AG09319 (cell line): ENCODE results near the gene USH1G.
"Not testable (repeated sequence)": the region's sequence is repeated elsewhere in the genome, so short reads cannot be mapped to it uniquely, and the experiment has no call there.

Source experiments
- DNase-seq: peaks from one replicate; pipeline ENCODE4 v3.0.0-alpha.2; 2010; ENCODE audit warnings: low read depth; ENCODE audit errors: extremely low read depth
- TF ChIP-seq, protein P1 (sequence below): IDR thresholded peaks from 2 replicates; pipeline ENCODE4 v1.5.1; 2011; ENCODE audit warnings: low read depth, mild to moderate bottlenecking, inconsistent platforms, low read length, moderate library complexity

The USH1G gene

DNA sequence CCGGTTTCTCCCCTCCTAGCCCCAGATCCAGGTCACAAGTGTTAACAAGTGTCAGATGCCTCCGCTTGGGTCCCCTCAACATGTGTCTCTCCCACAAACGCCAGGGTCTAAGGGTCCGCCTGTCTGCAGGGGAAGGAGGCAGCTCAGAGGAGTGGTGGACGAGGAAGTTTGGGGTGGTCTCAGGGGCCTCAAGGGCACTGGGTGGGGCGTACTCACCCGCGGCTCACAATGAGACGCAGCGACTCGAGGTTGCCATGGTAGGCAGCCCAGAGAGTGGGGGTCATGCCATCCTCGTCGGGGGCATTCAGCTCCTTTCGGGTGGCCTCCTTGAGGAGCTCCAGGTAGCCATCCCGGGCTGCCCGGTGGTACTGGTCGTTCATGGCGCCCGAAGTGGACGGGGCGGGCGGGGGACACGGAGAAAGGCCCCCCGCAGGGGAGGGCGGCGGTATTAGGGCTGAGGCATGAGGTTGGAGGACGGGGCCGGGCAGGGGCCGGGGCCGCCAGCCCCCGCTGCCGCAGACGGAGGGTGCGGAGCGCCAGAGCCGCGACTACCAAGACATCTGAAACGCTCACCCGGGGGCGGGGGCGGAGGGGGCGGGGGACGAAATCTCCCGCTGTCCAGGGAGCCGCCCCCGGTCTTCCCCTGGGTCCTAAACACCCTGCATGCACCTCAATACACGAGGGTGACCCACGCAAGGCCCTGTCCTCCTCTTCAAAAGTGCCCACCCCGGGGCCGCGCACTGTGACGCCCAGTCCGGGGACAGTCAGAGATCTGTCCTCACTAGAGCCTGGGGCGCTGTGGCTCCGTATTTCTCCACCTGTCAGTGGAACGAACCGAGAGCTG is at the start of gene USH1G:
TSS of gene USH1G (minus strand) at position 562 of the 844 bp plus-strand sequence. CDS start at position 380, 182 bp downstream.
- TF ChIP-seq, protein P1, sequence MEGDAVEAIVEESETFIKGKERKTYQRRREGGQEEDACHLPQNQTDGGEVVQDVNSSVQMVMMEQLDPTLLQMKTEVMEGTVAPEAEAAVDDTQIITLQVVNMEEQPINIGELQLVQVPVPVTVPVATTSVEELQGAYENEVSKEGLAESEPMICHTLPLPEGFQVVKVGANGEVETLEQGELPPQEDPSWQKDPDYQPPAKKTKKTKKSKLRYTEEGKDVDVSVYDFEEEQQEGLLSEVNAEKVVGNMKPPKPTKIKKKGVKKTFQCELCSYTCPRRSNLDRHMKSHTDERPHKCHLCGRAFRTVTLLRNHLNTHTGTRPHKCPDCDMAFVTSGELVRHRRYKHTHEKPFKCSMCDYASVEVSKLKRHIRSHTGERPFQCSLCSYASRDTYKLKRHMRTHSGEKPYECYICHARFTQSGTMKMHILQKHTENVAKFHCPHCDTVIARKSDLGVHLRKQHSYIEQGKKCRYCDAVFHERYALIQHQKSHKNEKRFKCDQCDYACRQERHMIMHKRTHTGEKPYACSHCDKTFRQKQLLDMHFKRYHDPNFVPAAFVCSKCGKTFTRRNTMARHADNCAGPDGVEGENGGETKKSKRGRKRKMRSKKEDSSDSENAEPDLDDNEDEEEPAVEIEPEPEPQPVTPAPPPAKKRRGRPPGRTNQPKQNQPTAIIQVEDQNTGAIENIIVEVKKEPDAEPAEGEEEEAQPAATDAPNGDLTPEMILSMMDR = no peak
- DNase-seq = no peak

DNA sequence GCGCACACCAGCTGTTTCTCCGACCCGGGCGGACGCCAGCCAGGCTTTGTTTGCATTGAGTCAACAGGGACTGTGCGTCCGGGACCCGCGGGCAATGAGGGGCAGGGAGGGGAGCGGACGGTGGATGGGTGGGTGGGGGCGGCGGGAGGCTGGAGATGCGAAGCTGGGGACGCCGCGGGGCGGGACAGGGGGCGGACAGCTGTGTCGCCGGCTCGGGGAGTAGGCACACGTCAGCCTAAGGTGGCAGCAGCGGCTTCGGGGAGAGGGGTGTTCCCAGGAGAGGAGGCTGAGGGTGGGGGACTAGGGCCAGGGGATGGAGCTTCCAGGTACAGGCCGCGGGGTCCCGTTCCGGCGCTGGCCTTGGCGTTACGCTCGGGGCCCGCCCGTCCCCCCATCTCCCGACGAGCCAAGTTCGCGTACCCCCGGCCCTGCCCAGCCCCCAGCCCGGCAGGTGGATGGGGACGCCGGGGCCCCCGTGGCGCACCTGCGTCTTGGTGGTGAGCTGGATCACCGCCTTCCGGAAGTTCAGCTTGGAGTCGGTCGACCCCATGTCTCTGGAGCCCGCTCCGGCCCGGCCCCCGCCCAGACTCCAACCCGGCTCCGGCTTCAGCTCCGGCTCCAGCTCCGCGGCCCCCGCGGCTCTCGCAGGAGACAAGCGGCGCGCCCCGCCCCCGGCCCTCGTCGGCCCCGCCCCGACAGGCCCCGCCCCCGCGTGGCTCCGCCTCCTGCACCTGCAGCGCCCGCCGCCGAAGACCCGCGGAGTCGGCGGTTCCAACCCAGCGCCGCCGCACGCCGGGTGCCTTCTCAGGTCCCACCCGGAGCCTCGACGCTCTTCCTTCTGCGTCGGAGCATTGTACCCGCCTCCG is 49.3 kb upstream of the USH1G start, which contains the start of gene HID1:
TSS of gene HID1 (minus strand) at position 653 of the 866 bp plus-strand sequence. CDS start at position 550, 103 bp downstream.
- TF ChIP-seq, protein P1 = no peak
- no peak for DNase-seq

DNA sequence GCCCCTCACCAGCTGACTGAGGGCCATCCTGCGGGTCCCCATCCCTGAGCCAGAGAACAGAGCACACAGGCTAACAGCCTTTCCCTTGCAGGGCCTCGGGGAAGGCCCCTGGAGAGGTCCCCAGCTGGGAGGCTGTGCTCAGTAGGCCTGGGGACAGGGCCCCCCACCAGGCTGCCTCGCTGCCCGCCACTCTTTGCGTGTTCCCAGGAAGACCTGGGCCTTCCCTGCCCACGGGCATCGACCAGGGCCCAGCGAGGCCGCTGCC is 48.7 kb upstream of the USH1G start:
- TF ChIP-seq, protein P1 = no peak
- no peak for DNase-seq

DNA sequence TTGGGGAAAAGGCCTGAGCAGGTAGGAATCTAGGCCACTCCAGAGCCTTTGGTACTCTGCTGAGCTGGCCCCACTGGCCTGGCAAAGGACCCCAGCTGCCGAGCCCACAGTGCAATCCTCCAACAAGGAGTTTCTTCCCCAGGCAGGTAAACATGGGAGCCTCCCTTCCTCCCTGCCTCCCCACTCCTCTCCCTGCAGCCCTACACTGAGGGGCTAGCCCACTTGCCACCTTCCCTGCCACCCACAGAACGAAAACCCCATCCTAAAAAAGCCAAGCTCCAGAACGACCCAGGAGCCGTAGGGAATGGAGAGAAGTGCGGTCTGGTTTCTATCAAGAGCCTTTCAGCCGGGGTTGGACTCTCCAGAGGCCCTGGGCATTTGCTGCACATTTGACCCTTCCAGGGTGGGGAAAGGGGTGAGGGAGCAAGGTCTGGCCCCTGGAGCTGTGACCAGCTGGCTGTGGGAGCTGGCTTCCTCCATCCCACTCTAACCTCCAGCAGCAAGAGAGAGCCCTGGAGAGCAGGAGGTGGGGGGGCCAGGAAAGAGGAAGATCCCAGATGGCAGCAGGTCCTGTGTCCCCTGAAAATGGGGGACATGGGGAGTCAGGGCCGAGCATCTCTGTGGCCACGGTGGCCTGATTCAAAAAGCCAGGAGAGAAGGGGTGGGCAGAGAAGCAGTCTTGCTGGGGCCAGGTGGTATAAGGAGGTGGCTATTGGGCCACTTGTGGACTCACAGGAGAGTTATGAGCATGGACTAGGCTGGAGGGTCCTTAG is 48.2 kb upstream of the USH1G start:
- TF ChIP-seq, protein P1 = no peak
- DNase-seq = no peak

DNA sequence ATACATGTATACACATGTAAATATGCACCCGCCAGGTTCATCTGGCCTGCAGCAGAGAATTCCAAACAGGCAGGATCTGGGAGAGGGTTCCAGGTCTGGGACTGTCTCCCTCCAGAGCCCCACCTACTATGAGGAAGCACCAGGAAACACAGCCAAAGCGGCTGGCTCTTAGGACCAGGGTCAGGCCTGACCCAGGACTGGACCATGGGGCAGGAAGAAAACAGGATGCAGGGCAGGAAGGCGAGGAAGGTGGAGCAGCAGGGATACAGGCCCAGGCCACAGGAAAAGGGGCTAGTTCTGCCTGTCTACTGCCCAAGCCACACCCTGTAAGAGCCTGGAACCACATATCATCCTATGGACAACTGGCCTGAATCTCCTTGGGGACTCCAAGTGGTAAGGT is 47.3 kb upstream of the USH1G start:
- TF ChIP-seq, protein P1 = no peak
- no peak for DNase-seq

DNA sequence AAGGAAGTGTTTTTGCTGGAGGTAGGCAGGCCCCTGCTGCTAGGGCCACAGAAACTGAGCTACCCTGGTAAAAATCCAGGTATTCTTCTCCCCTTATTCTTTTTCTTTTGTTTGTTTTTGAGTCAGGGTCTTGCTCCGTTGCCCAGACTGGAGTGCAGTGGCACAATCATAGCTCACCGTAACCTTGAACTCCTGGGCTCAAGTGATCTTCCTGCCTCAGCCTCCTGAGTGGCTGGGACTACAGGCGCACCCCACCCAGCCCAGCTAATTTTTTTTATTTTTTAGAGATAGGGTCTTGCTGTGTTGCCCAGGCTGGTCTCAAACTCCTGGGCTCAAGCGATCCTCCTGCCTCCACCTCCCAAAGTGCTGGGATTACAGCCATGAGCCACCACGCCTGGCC is 46.4 kb upstream of the USH1G start:
- DNase-seq = not testable (repeated sequence)

DNA sequence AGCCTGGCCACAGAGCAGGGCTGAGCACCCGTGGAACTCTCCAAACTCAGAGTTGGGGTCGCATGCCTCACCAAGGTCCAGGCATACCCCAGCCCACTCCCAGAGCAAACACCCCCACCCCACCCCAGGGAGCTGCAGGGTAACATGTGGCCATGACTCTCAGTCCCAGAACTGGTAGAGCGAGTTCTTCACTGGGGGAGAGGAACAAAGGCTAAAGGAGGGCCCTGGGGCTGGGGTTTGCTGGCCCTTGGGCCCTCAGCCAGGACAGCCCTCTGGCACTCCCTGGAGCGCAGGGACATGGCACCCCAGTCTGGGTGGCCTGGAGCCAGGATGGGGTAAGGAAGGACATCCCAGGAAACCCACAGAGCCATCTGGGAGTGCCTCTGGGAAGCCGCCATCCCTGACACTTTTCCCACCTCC is 45.3 kb upstream of the USH1G start:
- DNase-seq = no peak
- TF ChIP-seq, protein P1 = no peak
